Measurements from ENCODE around the gene FGFR3.

GRCh38 chr4:1783015-1783414, 10.1 kb upstream of the FGFR3 start:
- TF ChIP-seq MAX (IDR thresholded peaks at IDR 0.05; ENCODE audit: low read depth, low read length): no peak
- TF ChIP-seq, protein P1, sequence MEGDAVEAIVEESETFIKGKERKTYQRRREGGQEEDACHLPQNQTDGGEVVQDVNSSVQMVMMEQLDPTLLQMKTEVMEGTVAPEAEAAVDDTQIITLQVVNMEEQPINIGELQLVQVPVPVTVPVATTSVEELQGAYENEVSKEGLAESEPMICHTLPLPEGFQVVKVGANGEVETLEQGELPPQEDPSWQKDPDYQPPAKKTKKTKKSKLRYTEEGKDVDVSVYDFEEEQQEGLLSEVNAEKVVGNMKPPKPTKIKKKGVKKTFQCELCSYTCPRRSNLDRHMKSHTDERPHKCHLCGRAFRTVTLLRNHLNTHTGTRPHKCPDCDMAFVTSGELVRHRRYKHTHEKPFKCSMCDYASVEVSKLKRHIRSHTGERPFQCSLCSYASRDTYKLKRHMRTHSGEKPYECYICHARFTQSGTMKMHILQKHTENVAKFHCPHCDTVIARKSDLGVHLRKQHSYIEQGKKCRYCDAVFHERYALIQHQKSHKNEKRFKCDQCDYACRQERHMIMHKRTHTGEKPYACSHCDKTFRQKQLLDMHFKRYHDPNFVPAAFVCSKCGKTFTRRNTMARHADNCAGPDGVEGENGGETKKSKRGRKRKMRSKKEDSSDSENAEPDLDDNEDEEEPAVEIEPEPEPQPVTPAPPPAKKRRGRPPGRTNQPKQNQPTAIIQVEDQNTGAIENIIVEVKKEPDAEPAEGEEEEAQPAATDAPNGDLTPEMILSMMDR (IDR thresholded peaks at IDR 0.05; ENCODE audit: low read depth, low read length): no peak
- TF ChIP-seq POLR2A (IDR thresholded peaks at IDR 0.05; ENCODE audit: extremely low read depth, insufficient read length): no peak

Measured in NB4 (cell line).